OCI-LY7 (cell line): Measurements from ENCODE around the gene GNG12.

Source experiments
- CTCF ChIP-seq: fragments of 200-600 bp; sonication (generic); conservative IDR thresholded peaks from 2 replicates; pipeline ENCODE4 v1.5.1; 2014; ENCODE audit warnings: mild to moderate bottlenecking, antibody characterized with exemption, low read length, moderate library complexity, mixed read lengths
- EZH2phosphoT487 ChIP-seq: fragments of 200-600 bp; sonication (generic); IDR thresholded peaks from 2 replicates; pipeline ENCODE4 v1.6.1; 2018; ENCODE audit warnings: low read depth, borderline replicate concordance, mild to moderate bottlenecking, mixed run types, antibody characterized with exemption, low read length, moderate library complexity, mixed read lengths

GRCh38 chr1:67809887-67810286 lies 23.4 kb downstream of the GNG12 start:
- TF ChIP-seq CTCF (no peak), EZH2phosphoT487 (no peak)
